ENCODE data around the gene CNTN1.

CNTN1 gene

GRCh38 chr12:40970320-40970907, 278.2 kb downstream of the CNTN1 start:
- DNase-seq (ENCODE audit: low spot score): no peak

- no peak for DNase-seq (ENCODE audit: low spot score)
Observed at GRCh38 chr12:40971911-40972310, 279.7 kb downstream of the CNTN1 start.

GRCh38 chr12:40976546-40976945, 284.3 kb downstream of the CNTN1 start:
- DNase-seq (ENCODE audit: low spot score): no peak

- no peak for DNase-seq (ENCODE audit: low spot score)
Observed at GRCh38 chr12:40980427-40980961, 288.3 kb downstream of the CNTN1 start.

GRCh38 chr12:40986001-40986400, 293.8 kb downstream of the CNTN1 start:
- no peak for DNase-seq (ENCODE audit: low spot score)

- DNase-seq (ENCODE audit: low spot score): no peak
Observed at GRCh38 chr12:40988355-40988754, 296.1 kb downstream of the CNTN1 start.

GRCh38 chr12:40988824-40989223, 296.6 kb downstream of the CNTN1 start:
- no peak for DNase-seq (ENCODE audit: low spot score)

GRCh38 chr12:40989785-40990184, 297.5 kb downstream of the CNTN1 start:
- no peak for DNase-seq (ENCODE audit: low spot score)

GRCh38 chr12:40992158-40992557, 299.9 kb downstream of the CNTN1 start:
- no peak for DNase-seq (ENCODE audit: low spot score)

- DNase-seq (ENCODE audit: low spot score): no peak
Observed at GRCh38 chr12:40992674-40993073, 300.4 kb downstream of the CNTN1 start.

GRCh38 chr12:40993158-40993557, 300.9 kb downstream of the CNTN1 start:
- DNase-seq (ENCODE audit: low spot score): no peak

- DNase-seq (ENCODE audit: low spot score): no peak
Observed at GRCh38 chr12:40996091-40996490, 303.9 kb downstream of the CNTN1 start.

- no peak for DNase-seq (ENCODE audit: low spot score)
Observed at GRCh38 chr12:40999210-40999609, 307.0 kb downstream of the CNTN1 start.

- no peak for DNase-seq (ENCODE audit: low spot score)
Observed at GRCh38 chr12:41008472-41008871, 316.2 kb downstream of the CNTN1 start.

GRCh38 chr12:41011939-41012338, 319.7 kb downstream of the CNTN1 start:
- no peak for DNase-seq (ENCODE audit: low spot score)

- DNase-seq (ENCODE audit: low spot score): no peak
Observed at GRCh38 chr12:41013881-41014642, 321.8 kb downstream of the CNTN1 start.

GRCh38 chr12:41014643-41015020, 322.4 kb downstream of the CNTN1 start:
- DNase-seq (ENCODE audit: low spot score): no peak

GRCh38 chr12:41018010-41018409, 325.8 kb downstream of the CNTN1 start:
- DNase-seq (ENCODE audit: low spot score): no peak

GRCh38 chr12:41019461-41019860, 327.2 kb downstream of the CNTN1 start:
- no peak for DNase-seq (ENCODE audit: low spot score)

- DNase-seq (ENCODE audit: low spot score): no peak
Observed at GRCh38 chr12:41023836-41024235, 331.6 kb downstream of the CNTN1 start.

GRCh38 chr12:41026151-41026550, 333.9 kb downstream of the CNTN1 start:
- DNase-seq (ENCODE audit: low spot score): no peak

- DNase-seq (ENCODE audit: low spot score): no peak
Observed at GRCh38 chr12:41032386-41032785, 340.1 kb downstream of the CNTN1 start.

- DNase-seq (ENCODE audit: low spot score): no peak
Observed at GRCh38 chr12:41034686-41035085, 342.4 kb downstream of the CNTN1 start.

- no peak for DNase-seq (ENCODE audit: low spot score)
Observed at GRCh38 chr12:41039461-41039860, 347.2 kb downstream of the CNTN1 start.
